ENCODE results near the gene DLG1. TPM values are rescaled to one million over a fixed set of nuclear protein-coding genes. Genes with fewer than 3 reads are reported as not detected.
A peak's percentile ranks its signal among the peaks of the same experiment; 100 is the strongest.

Gene DLG1
- total RNA-seq, 1 donor from 2014 or later = 114 TPM

DNA sequence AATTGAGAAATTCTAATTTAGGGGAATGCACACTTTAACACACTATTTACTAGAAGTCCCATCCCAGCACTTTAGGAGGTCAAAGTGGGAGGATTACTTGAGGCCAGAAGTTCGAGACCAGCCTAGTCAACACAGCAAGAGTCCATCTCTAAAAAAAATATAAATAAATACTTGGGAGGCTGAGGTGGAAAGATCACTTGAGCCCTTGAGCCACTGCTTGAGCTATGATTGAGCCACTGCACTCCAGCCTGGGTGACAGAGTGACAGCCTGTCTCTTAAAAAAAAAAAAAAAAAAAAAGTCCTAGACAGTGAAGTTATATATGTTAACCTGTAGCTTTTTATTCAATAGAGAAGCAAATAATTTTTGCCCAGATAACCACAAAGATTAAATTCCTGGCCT is 69.2 kb downstream of the DLG1 start:
- Mint-ChIP-seq H3K27ac (no peak overlapping the region), H3K4me1 (peaks cover 22% of the 10 kb centered on the region), H3K9me3 (peaks cover 11% of the 10 kb centered on the region), H3K27me3 (ENCODE audit: low read depth) (no peaks in the 10 kb centered on the region), H3K36me3 (peaks cover 10% of the 10 kb centered on the region), H3K4me3 (no peak overlapping the region)
- no peak for DNase-seq (ENCODE audit: low spot score in 2 of 2, unreplicated experiment in 2 of 2)
- TF ChIP-seq, protein P1, sequence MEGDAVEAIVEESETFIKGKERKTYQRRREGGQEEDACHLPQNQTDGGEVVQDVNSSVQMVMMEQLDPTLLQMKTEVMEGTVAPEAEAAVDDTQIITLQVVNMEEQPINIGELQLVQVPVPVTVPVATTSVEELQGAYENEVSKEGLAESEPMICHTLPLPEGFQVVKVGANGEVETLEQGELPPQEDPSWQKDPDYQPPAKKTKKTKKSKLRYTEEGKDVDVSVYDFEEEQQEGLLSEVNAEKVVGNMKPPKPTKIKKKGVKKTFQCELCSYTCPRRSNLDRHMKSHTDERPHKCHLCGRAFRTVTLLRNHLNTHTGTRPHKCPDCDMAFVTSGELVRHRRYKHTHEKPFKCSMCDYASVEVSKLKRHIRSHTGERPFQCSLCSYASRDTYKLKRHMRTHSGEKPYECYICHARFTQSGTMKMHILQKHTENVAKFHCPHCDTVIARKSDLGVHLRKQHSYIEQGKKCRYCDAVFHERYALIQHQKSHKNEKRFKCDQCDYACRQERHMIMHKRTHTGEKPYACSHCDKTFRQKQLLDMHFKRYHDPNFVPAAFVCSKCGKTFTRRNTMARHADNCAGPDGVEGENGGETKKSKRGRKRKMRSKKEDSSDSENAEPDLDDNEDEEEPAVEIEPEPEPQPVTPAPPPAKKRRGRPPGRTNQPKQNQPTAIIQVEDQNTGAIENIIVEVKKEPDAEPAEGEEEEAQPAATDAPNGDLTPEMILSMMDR (IDR thresholded peaks at IDR 0.05; ENCODE audit: unreplicated experiment) = no peak

DNA sequence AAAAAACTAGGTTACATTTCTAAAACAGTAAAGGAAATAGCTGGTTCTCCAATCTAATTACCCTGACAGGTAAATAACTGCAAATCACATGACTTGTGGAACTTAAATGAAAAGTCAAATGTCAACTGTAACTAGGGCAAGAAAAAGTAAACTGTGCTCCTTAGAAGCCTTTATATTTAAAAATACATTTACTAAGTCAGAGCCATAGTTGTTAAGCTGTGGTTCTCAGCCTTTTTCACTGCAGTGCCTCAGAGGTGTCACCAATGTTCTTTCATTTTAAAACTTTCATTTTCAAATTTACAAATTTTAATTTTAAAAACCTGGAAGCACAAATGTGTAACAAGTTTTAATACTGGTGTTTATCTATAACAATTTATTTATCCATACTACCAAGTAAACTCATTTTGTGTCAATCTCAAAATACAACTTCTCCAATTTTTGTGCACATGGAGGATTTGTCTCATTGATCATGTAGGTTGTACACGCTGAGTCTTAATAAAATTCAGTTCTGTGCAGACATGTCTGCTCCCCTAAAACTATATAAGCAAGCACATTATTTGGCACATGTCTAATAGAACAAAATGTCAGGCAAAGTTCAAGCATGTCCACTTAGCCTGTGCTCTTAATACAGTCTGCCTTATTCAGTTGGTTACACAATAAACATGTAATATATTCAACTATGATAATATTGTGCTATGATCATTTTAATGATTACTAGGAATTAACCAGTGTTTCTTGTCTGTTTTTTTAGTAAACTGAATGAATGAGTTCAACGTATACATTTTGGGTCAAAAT is 70.4 kb downstream of the DLG1 start:
- H3K36me3 Mint-ChIP-seq = peaks cover 4% of the 10 kb centered on the region
- no peak for DNase-seq (ENCODE audit: low spot score in 2 of 2, unreplicated experiment in 2 of 2)
- peaks cover 6% of the 10 kb centered on the region for H3K9me3 Mint-ChIP-seq
- TF ChIP-seq, protein P1 (IDR thresholded peaks at IDR 0.05; ENCODE audit: unreplicated experiment) = no peak
- H3K4me3 Mint-ChIP-seq = no peak overlapping the region
- no peak overlapping the region for H3K27ac Mint-ChIP-seq
- no peaks in the 10 kb centered on the region for H3K27me3 Mint-ChIP-seq (ENCODE audit: low read depth)
- peaks cover 27% of the 10 kb centered on the region for H3K4me1 Mint-ChIP-seq

DNA sequence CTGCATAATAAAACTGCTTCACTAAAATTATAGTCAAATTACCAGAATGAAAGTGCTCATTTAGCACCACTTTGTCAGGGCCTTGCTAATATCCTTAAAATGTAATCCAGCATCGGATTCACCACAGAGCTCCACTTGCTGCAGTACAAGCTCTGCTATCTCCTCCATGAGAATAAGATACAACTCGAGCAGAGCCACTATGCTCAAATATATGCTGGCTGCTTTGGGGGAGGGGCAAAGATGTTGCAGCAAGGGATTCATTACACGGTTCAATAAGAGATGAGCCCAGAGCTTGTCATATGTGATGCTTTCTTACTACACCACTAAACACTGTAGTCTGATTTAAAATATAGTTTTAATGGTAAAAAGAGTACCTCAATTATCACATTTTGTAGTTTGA is 72.2 kb downstream of the DLG1 start:
- peaks cover 33% of the 10 kb centered on the region for H3K4me1 Mint-ChIP-seq
- TF ChIP-seq, protein P1 (IDR thresholded peaks at IDR 0.05; ENCODE audit: unreplicated experiment) = no peak
- H3K27me3 Mint-ChIP-seq (ENCODE audit: low read depth) = no peaks in the 10 kb centered on the region
- no peak for DNase-seq (ENCODE audit: low spot score in 2 of 2, unreplicated experiment in 2 of 2)
- peak overlapping the region; percentile 30 for H3K27ac Mint-ChIP-seq
- H3K36me3 Mint-ChIP-seq = no peaks in the 10 kb centered on the region
- no peak overlapping the region for H3K4me3 Mint-ChIP-seq
- no peaks in the 10 kb centered on the region for H3K9me3 Mint-ChIP-seq

DNA sequence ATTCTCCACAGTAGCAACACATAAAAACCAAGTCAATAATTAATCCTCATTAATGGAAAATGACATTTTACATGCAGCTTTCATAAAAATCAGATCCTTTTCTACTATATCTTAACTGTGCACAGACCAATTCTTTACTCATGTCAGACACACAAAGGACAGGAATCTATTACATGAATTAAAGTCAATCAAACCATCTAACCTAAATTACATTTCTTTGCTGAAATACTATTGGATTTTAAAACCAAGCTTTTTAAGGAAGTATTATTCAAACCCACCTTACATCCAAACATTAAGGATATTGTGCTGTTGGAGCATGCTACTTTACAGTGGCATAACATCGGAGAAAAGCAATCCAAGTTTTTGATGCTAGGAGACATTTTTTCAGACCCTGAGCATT is 72.8 kb downstream of the DLG1 start:
- peaks cover 33% of the 10 kb centered on the region for H3K4me1 Mint-ChIP-seq
- no peaks in the 10 kb centered on the region for H3K27me3 Mint-ChIP-seq (ENCODE audit: low read depth)
- DNase-seq (ENCODE audit: low spot score in 2 of 2, unreplicated experiment in 2 of 2) = no peak
- H3K4me3 Mint-ChIP-seq = no peak overlapping the region
- no peaks in the 10 kb centered on the region for H3K9me3 Mint-ChIP-seq
- H3K27ac Mint-ChIP-seq = no peak overlapping the region
- TF ChIP-seq, protein P1 (IDR thresholded peaks at IDR 0.05; ENCODE audit: unreplicated experiment) = no peak
- H3K36me3 Mint-ChIP-seq = no peaks in the 10 kb centered on the region

DNA sequence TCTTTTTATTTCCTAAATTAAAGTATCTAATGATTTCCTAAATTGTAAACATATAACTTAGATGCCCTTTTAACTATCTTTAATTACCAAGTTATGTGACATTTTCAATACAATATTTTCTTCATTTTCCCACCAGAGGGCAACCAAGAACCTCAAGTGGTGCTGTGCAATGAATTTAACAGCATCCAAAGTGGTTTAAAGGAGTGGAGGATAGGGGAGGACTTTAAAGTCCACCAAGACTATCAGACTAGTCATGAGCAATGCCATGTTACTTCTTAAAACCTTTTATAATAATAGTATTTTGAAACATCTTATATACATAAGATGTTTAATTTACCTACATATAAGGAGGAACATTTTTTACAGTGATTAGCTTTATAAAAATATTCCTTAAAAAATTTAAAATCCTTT is 74.4 kb downstream of the DLG1 start:
- peaks cover 27% of the 10 kb centered on the region for H3K4me1 Mint-ChIP-seq
- no peak overlapping the region for H3K27ac Mint-ChIP-seq

More for the DNA sequence above, 74.4 kb downstream of the DLG1 start:
- Mint-ChIP-seq H3K4me3 (no peak overlapping the region), H3K9me3 (no peaks in the 10 kb centered on the region), H3K36me3 (no peaks in the 10 kb centered on the region), H3K27me3 (ENCODE audit: low read depth) (no peaks in the 10 kb centered on the region)
- TF ChIP-seq, protein P1 (IDR thresholded peaks at IDR 0.05; ENCODE audit: unreplicated experiment) = peak; percentile 46
- no peak for DNase-seq (ENCODE audit: low spot score in 2 of 2, unreplicated experiment in 2 of 2)
